Astrocyte of the cerebellum (primary cell): ENCODE results near the gene TMEM140.

ENCODE experiments used
- DNase-seq: peaks from one replicate; pipeline ENCODE4 v3.0.0-alpha.2; 2011; ENCODE audit warnings: low read depth
- H3K4me3 ChIP-seq: 2 replicates; pipeline ENCODE4 v1.5.1; 2011; ENCODE audit warnings: mild to moderate bottlenecking, low read depth, low read length, moderate library complexity
- CTCF ChIP-seq: IDR thresholded peaks from 2 replicates; pipeline ENCODE4 v1.5.1; 2012; ENCODE audit warnings: low read length, low read depth, moderate library complexity, mild to moderate bottlenecking; ENCODE audit errors: missing control alignments
- in situ Hi-C: cut with HindIII; loops from 2 replicates; pipeline ENCODE4 v1.10.0; 2017; ENCODE audit warnings: low sequenced_read_pairs

Gene TMEM140

GRCh38 chr7:135181261-135181928 lies 33.5 kb downstream of the TMEM140 start:
- H3K4me3 ChIP-seq: no peak overlapping the region
- TF ChIP-seq CTCF: no peak
- no peak for DNase-seq
- in situ Hi-C loops: no loop called here

GRCh38 chr7:135181929-135182678 lies 34.2 kb downstream of the TMEM140 start:
- no peak for TF ChIP-seq CTCF
- in situ Hi-C loops: no loop called here
- DNase-seq: no peak
- no peak overlapping the region for H3K4me3 ChIP-seq

- no peak for TF ChIP-seq CTCF
- in situ Hi-C loops: no loop called here
- no peak overlapping the region for H3K4me3 ChIP-seq
- no peak for DNase-seq
These were observed 35.6 kb downstream of the TMEM140 start for GRCh38 chr7:135183478-135183877.

GRCh38 chr7:135184254-135184841 lies 36.5 kb downstream of the TMEM140 start:
- in situ Hi-C loops: no loop called here
- DNase-seq: no peak
- TF ChIP-seq CTCF: no peak
- H3K4me3 ChIP-seq: no peak overlapping the region

- H3K4me3 ChIP-seq: no peak overlapping the region
- no peak for TF ChIP-seq CTCF
- in situ Hi-C loops: no loop called here
- DNase-seq: no peak
These were observed 37.8 kb downstream of the TMEM140 start for GRCh38 chr7:135185471-135186260.

- in situ Hi-C loops: no loop called here
- no peak overlapping the region for H3K4me3 ChIP-seq
- no peak for TF ChIP-seq CTCF
- DNase-seq: no peak
These were observed 38.3 kb downstream of the TMEM140 start for GRCh38 chr7:135186261-135186540.
